Measurements from ENCODE around the gene DUSP3. TPM values are rescaled to one million over a fixed set of nuclear protein-coding genes. Genes with fewer than 3 reads are reported as not detected.
"Not testable (repeated sequence)": the region's sequence is repeated elsewhere in the genome, so short reads cannot be mapped to it uniquely, and the experiment has no call there.

DUSP3 gene
- total RNA-seq, 1 donor, result 78.6 TPM

- DNase-seq (ENCODE audit: low read depth in 2 of 3, low spot score in 2 of 3), result no peak
These were observed 25.0 kb upstream of the DUSP3 start for GRCh38 chr17:43803758-43804157.

- DNase-seq (ENCODE audit: low read depth in 2 of 3, low spot score in 2 of 3), result no peak
These were observed 23.1 kb upstream of the DUSP3 start for GRCh38 chr17:43801844-43802243.

- no peak for DNase-seq (ENCODE audit: low read depth in 2 of 3, low spot score in 2 of 3)
These were observed 22.0 kb upstream of the DUSP3 start for GRCh38 chr17:43800736-43801135.

- DNase-seq (ENCODE audit: low read depth in 2 of 3, low spot score in 2 of 3), result no peak
These were observed 20.3 kb upstream of the DUSP3 start for GRCh38 chr17:43799047-43799446.

GRCh38 chr17:43798024-43798423 is 19.2 kb upstream of the DUSP3 start:
- not testable (repeated sequence) for DNase-seq (ENCODE audit: low read depth in 2 of 3, low spot score in 2 of 3)

GRCh38 chr17:43792668-43793067 is 13.9 kb upstream of the DUSP3 start:
- DNase-seq (ENCODE audit: low read depth in 2 of 3, low spot score in 2 of 3), result not testable (repeated sequence)

GRCh38 chr17:43791589-43791988 is 12.8 kb upstream of the DUSP3 start:
- no peak for DNase-seq (ENCODE audit: low read depth in 2 of 3, low spot score in 2 of 3)

GRCh38 chr17:43790311-43790940 is 11.6 kb upstream of the DUSP3 start:
- no peak for DNase-seq (ENCODE audit: low read depth in 2 of 3, low spot score in 2 of 3)

- DNase-seq (ENCODE audit: low read depth in 2 of 3, low spot score in 2 of 3), result no peak
These were observed 10.7 kb upstream of the DUSP3 start for GRCh38 chr17:43789482-43789881.

GRCh38 chr17:43788540-43788939 is 9.8 kb upstream of the DUSP3 start:
- DNase-seq (ENCODE audit: low read depth in 2 of 3, low spot score in 2 of 3), result no peak

- DNase-seq (ENCODE audit: low read depth in 2 of 3, low spot score in 2 of 3), result no peak
These were observed 9.0 kb upstream of the DUSP3 start for GRCh38 chr17:43787728-43788127.

- no peak for DNase-seq (ENCODE audit: low read depth in 2 of 3, low spot score in 2 of 3)
These were observed 5.9 kb upstream of the DUSP3 start for GRCh38 chr17:43784628-43785101.

GRCh38 chr17:43784068-43784467 is 5.3 kb upstream of the DUSP3 start:
- DNase-seq (ENCODE audit: low read depth in 2 of 3, low spot score in 2 of 3), result no peak

GRCh38 chr17:43782913-43783680 is 4.3 kb upstream of the DUSP3 start:
- no peak for DNase-seq (ENCODE audit: low read depth in 2 of 3, low spot score in 2 of 3)

GRCh38 chr17:43780135-43780534 is 1.4 kb upstream of the DUSP3 start, which contains the start of gene CFAP97D1:
CFAP97D1 (plus strand) TSS chr17:43780435; CDS start chr17:43780463, 28 bp downstream.
- DNase-seq (ENCODE audit: low read depth in 2 of 3, low spot score in 2 of 3), result no peak

GRCh38 chr17:43779145-43780125 is 658 bp upstream of the DUSP3 start:
- DNase-seq (ENCODE audit: low read depth in 2 of 3, low spot score in 2 of 3), result peak in 2 of 3 donors; percentile 26 to 72

- no peak for DNase-seq (ENCODE audit: low read depth in 2 of 3, low spot score in 2 of 3)
These were observed 4.2 kb downstream of the DUSP3 start for GRCh38 chr17:43774304-43775250.

GRCh38 chr17:43772877-43773648 is 5.7 kb downstream of the DUSP3 start:
- peak in 2 of 3 donors; percentile 91 to 99 for DNase-seq (ENCODE audit: low read depth in 2 of 3, low spot score in 2 of 3)

- no peak for DNase-seq (ENCODE audit: low read depth in 2 of 3, low spot score in 2 of 3)
These were observed 7.3 kb downstream of the DUSP3 start for GRCh38 chr17:43771463-43771862.

All from hematopoietic multipotent progenitor cell (in vitro differentiated cells).